Endothelial cell of umbilical vein (primary cell): ENCODE measurements around the gene EXD3. TPM values are rescaled to one million over a fixed set of nuclear protein-coding genes. Genes with fewer than 3 reads are reported as not detected.

Experiments
- BruUV-seq: library from RNA; stranded (reverse); fragments of 400-500 nt; replicated peaks from 2 replicates; lab custom pipeline; 2021; lab: Mats Ljungman, UMichigan
- CTCF ChIA-PET: fragments of 300-600, 350-600 bp; sonication (Branson Sonifier 250); formaldehyde crosslinking; loops from one replicate; lab custom pipeline; 2021; ENCODE audit warnings: antibody characterized with exemption, inconsistent platforms; lab: Charles Lee
- POLR2A ChIA-PET: fragments of 300-600, 350-600 bp; sonication (Branson Sonifier 250); formaldehyde crosslinking; loops from one replicate; lab custom pipeline; 2021; ENCODE audit warnings: antibody characterized with exemption, inconsistent platforms; lab: Charles Lee
- DNase-seq: peaks from one replicate; pipeline ENCODE4 v3.0.0-alpha.2; 2011; ENCODE audit warnings: low read depth, low spot score
- FAIRE-seq: peaks from 2 replicates; lab custom pipeline; 2011; peaks lifted over from hg19 to GRCh38; lab: Jason Lieb, UNC
- H2AFZ ChIP-seq: 2 replicates; pipeline ENCODE4 v1.6.0; 2012; ENCODE audit warnings: low read depth, low read length, control low read depth, inconsistent platforms
- H3K27ac ChIP-seq: 2 replicates; pipeline ENCODE4 v1.5.1; 2011; ENCODE audit warnings: low read depth, mild to moderate bottlenecking, control low read depth, low read length, moderate library complexity; ENCODE audit not compliant: insufficient read depth
- H3K27me3 ChIP-seq, 2 experiments: 2 replicates each; pipeline versions ENCODE4 v1.6.0 to v1.6.1; 2011; ENCODE audit warnings: low read length in 2 of 2, mixed read lengths in 1 of 2; ENCODE audit not compliant: control insufficient read depth in 2 of 2, insufficient read depth in 2 of 2
- H3K36me3 ChIP-seq, 2 experiments: 2 replicates in 1 of 2; 3 replicates in 1 of 2; pipeline ENCODE4 v1.5.1; 2011; ENCODE audit warnings: low read length in 2 of 2, mild to moderate bottlenecking in 1 of 2, moderate library complexity in 1 of 2; ENCODE audit not compliant: control insufficient read depth in 2 of 2, insufficient read depth in 2 of 2; ENCODE audit errors: extremely low read depth in 1 of 2
- H3K4me1 ChIP-seq: 3 replicates; pipeline ENCODE4 v1.5.1; 2011; ENCODE audit warnings: mild to moderate bottlenecking, low read length; ENCODE audit not compliant: control insufficient read depth, insufficient read depth; ENCODE audit errors: extremely low read depth
- H3K4me2 ChIP-seq: 2 replicates; pipeline ENCODE4 v1.6.1; 2011; ENCODE audit warnings: low read length, control low read depth, mixed read lengths; ENCODE audit not compliant: insufficient read depth
- H3K4me3 ChIP-seq, 3 experiments: fragments of 200-600 bp in 1 of 3; sonication (generic), shearing (Covaris generic) in 1 of 3; replicated peaks in 1 of 3; 2 replicates each; pipeline ENCODE4 v1.5.1; 2011 to 2016; ENCODE audit warnings: control low read depth in 3 of 3, low read length in 3 of 3, mild to moderate bottlenecking in 2 of 3, inconsistent platforms in 1 of 3, low read depth in 1 of 3, moderate library complexity in 1 of 3; ENCODE audit not compliant: insufficient read depth in 1 of 3
- H3K79me2 ChIP-seq: 2 replicates; pipeline ENCODE4 v1.6.0; 2012; ENCODE audit warnings: low read length, inconsistent platforms; ENCODE audit not compliant: control insufficient read depth, insufficient read depth
- H3K9ac ChIP-seq: replicated peaks from 2 replicates; pipeline ENCODE3; 2011; ENCODE audit warnings: low read length, control low read depth; ENCODE audit not compliant: insufficient read depth; ENCODE audit errors: extremely low read depth
- H3K9me1 ChIP-seq: replicated peaks from 3 replicates; pipeline ENCODE4 v1.6.0; 2011; ENCODE audit warnings: mild to moderate bottlenecking, low read length; ENCODE audit not compliant: control insufficient read depth, insufficient read depth; ENCODE audit errors: extremely low read depth
- H3K9me3 ChIP-seq: replicated peaks from 2 replicates; pipeline ENCODE4 v1.5.1; 2012; ENCODE audit warnings: low read length, inconsistent platforms; ENCODE audit not compliant: control insufficient read depth, insufficient read depth
- H4K20me1 ChIP-seq: replicated peaks from 2 replicates; pipeline ENCODE3; 2011; ENCODE audit warnings: mild to moderate bottlenecking, low read length; ENCODE audit not compliant: control insufficient read depth, insufficient read depth; ENCODE audit errors: extremely low read depth
- CTCF ChIP-seq, 2 donors: IDR thresholded peaks; 1 replicate in 1 of 2; 2 replicates in 1 of 2; pipeline ENCODE4 v1.5.1; 2011; ENCODE audit warnings: low read length in 2 of 2, mild to moderate bottlenecking in 2 of 2, moderate library complexity in 2 of 2, control low read depth in 1 of 2, inconsistent platforms in 1 of 2, low read depth in 1 of 2; ENCODE audit not compliant: insufficient read depth in 1 of 2; ENCODE audit errors: extremely low read depth in 1 of 2
- FOS ChIP-seq: IDR thresholded peaks from 2 replicates; pipeline ENCODE4 v1.6.1; 2011; ENCODE audit warnings: mild to moderate bottlenecking, low read length, moderate library complexity, borderline replicate concordance; ENCODE audit not compliant: insufficient read depth
- MYC ChIP-seq: IDR thresholded peaks from one replicate; pipeline ENCODE4 v1.6.1; 2011; ENCODE audit warnings: mild to moderate bottlenecking, low read depth, low read length
- POLR2A ChIP-seq: IDR thresholded peaks from 2 replicates; pipeline ENCODE4 v1.6.1; 2012; ENCODE audit warnings: low read depth, mild to moderate bottlenecking, control low read depth, low read length
- POLR2AphosphoS5 ChIP-seq: IDR thresholded peaks from 2 replicates; pipeline ENCODE4 v1.6.1; 2012; ENCODE audit warnings: low read depth, mild to moderate bottlenecking, control low read depth, low read length, moderate library complexity; ENCODE audit not compliant: insufficient read depth
- dilution Hi-C: fragments of 300-500 bp; cut with MboI; formaldehyde crosslinking; loops from one replicate; pipeline ENCODE4 v1.15.0; 2019; ENCODE audit warnings: low sequenced_read_pairs; ENCODE audit not compliant: extremely low pct_ligation_motif_present
- intact Hi-C: fragments of 100-400 bp; cut with micrococcal nuclease; formaldehyde crosslinking; loops from one replicate; pipeline ENCODE4 v1.10.0; 2022
- polyA plus RNA-seq, 4 experiments: library from polyadenylated mRNA; depleted of rRNA in 3 of 4; stranded (reverse) in 3 of 4; unstranded in 1 of 4; fragments of >200 nt; gene quantifications; 2 replicates each; pipeline versions ENCODE4 v1.2.1 to v1.2.3, GENCODE V29; 2011 to 2012; ENCODE audit warnings: missing spikeins in 1 of 4
- total RNA-seq: library from RNA; stranded (reverse); gene quantifications from 2 replicates; pipeline ENCODE4 v1.2.3, GENCODE V29; 2021
- TF ChIP-seq, protein P1 (sequence below): IDR thresholded peaks from 2 replicates; pipeline ENCODE4 v1.6.1; 2011; ENCODE audit not compliant: insufficient read depth, insufficient read length

The EXD3 gene
- total and polyA plus RNA-seq, 2 donors (not counting 3 experiments of a cell fraction or from before 2014, with no cell fraction given): 17.7 to 30.3 TPM

DNA sequence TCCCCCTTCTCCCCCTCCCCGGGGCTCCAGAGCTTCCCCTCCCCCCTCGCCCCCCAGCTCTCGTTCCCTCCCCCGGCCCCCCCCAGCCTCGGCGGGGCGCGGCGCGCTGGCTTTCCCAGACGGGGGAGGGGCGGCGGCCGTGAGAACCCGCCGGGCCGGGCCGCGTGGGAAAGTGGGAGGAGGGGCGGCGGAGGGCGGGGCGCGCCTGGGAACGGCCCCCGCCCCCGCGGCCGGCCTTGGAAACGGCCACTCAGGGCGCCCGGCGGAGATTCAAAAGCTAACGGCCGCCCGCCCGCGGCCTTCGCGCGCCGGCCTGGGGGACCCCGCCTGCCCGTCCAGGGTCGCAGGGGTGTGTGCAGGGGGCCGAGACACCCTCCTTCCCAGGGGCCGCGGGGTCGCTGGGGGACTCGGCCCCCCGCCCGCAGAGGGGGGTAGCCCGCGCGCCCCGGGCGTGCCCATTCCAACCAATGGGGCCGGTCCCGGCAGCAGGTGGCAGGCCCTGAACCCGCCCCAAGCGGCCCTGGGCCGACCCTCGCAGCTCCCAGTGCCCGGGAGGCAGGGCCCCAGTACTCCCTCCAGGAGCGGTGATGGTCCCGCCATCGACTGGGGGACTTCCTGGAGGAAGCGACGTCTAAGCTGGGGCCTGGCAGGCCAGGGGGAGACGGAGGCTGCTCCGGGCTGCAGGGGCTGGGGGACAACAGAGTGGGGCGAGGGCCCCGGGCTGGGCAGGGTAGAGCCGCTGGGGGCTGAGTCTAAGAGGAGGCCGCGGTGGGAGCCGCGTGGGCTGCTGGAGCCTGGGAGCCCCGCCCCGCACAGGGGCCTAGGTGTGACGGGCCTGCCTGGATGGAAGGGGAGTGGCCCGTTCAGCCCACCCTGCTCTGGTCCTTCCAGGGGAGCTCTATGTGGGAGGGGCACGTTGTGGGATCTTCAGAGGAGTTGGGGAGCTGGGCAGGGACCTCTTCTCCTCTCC lies 106.7 kb downstream of the EXD3 start:
- intact Hi-C loops: loop anchor here (1.0 kb wide), 1 partner anchor 11 kb away; no protein-coding TSS in a partner anchor
- peak overlapping the region in 1 of 3 experiments; percentile 32 for H3K4me3 ChIP-seq
- no TSS peak for BruUV-seq
- peak overlapping the region; percentile 71 for H3K27ac ChIP-seq
- H3K4me2 ChIP-seq: peak overlapping the region; percentile 60
- DNase-seq (peak; percentile 65), FAIRE-seq (peak; percentile 57)
- H3K9me1 ChIP-seq: no peaks in the 10 kb centered on the region
- H3K36me3 ChIP-seq: no peaks in the 10 kb centered on the region
- dilution Hi-C loops: no loop called here
- no peaks in the 10 kb centered on the region for H3K79me2 ChIP-seq
- H2AFZ ChIP-seq: peak overlapping the region; percentile 51
- ChIA-PET CTCF (interaction anchor here (0.6 to 2.2 kb wide), 7 partner anchors 10 to 106 kb away, joined by 3 to 18 read pairs (median 3); partner anchors contain the start of genes EXD3, NOXA1 and NRARP), POLR2A (interaction anchor here (0.7 to 1.0 kb wide), 2 partner anchors 14 to 42 kb away, joined by 3 to 6 read pairs; partner anchors contain the start of gene NRARP)
- no peaks in the 10 kb centered on the region for H3K27me3 ChIP-seq
- H3K9ac ChIP-seq: peak overlapping the region; percentile 41
- H3K9me3 ChIP-seq: no peaks in the 10 kb centered on the region
- TF ChIP-seq POLR2A: no peak
- no peak for TF ChIP-seq FOS
- TF ChIP-seq POLR2AphosphoS5: peak; percentile 52
- TF ChIP-seq MYC: no peak
- H3K4me1 ChIP-seq: peaks cover 21% of the 10 kb centered on the region
- no peaks in the 10 kb centered on the region for H4K20me1 ChIP-seq

DNA sequence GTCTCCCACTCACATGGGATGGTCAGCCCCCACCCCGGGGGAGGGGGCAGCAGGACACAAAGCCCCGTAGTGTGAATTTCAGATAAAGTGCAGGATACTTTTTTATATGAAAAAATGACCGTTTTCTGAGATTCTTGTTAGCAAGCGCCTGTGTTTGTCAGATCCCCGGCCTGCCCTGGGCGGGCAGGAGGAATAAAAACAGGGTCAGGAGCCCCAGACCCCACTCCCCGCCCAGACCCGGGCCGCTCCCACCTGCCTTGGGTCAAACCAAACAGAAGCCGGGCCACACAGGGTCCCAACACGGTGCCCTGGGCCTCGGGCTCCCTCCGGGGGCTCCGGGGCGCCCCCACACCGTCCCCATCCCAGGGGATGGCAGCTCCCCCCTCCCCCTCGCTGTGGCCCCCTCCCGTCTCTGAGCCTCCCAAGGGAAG lies 107.4 kb downstream of the EXD3 start:
- H3K27me3 ChIP-seq: no peaks in the 10 kb centered on the region
- CTCF ChIA-PET: interaction anchor here (0.6 to 2.2 kb wide), 6 partner anchors 9 to 107 kb away, joined by 3 to 18 read pairs (median 4); partner anchors contain the start of genes EXD3, NOXA1 and NRARP
- H3K36me3 ChIP-seq: no peaks in the 10 kb centered on the region
- no peak overlapping the region for H2AFZ ChIP-seq
- BruUV-seq: no TSS peak
- H3K4me3 ChIP-seq: no peak overlapping the region
- DNase-seq: no peak
- no peaks in the 10 kb centered on the region for H3K9me3 ChIP-seq
- intact Hi-C loops: loop anchor here (1.0 kb wide), 1 partner anchor 10 kb away; no protein-coding TSS in a partner anchor
- peak overlapping the region; percentile 36 for H3K9ac ChIP-seq
- POLR2A ChIA-PET: interaction anchor here (0.7 to 1.0 kb wide), 2 partner anchors 14 to 41 kb away, joined by 3 to 6 read pairs; partner anchors contain the start of gene NRARP
- no peaks in the 10 kb centered on the region for H3K9me1 ChIP-seq
- peak overlapping the region; percentile 52 for H3K27ac ChIP-seq
- TF ChIP-seq, protein P1, sequence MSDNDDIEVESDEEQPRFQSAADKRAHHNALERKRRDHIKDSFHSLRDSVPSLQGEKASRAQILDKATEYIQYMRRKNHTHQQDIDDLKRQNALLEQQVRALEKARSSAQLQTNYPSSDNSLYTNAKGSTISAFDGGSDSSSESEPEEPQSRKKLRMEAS: no peak
- TF ChIP-seq POLR2A (no peak), CTCF (IDR thresholded peaks at IDR 0.05; ENCODE audit: extremely low read depth in 1 of 2, insufficient read depth in 1 of 2, low read depth in 1 of 2, low read length in 2 of 2) (no peak), MYC (no peak), POLR2AphosphoS5 (no peak)
- no peak for FAIRE-seq
- dilution Hi-C loops: no loop called here
- H3K4me1 ChIP-seq: peaks cover 14% of the 10 kb centered on the region
- H3K4me2 ChIP-seq: no peak overlapping the region
- no peaks in the 10 kb centered on the region for H3K79me2 ChIP-seq
- H4K20me1 ChIP-seq: no peaks in the 10 kb centered on the region
